CD4-positive, alpha-beta T cell treated with Interleukin-15 for 4 hours (primary cell): Measurements from ENCODE around the gene ELOF1.
"Not testable (repeated sequence)": the region's sequence is repeated elsewhere in the genome, so short reads cannot be mapped to it uniquely, and the experiment has no call there.

Source experiments
- DNase-seq: peaks from one replicate; pipeline ENCODE4 v3.0.0-alpha.2; 2020; ENCODE audit warnings: low spot score

Gene ELOF1

DNA sequence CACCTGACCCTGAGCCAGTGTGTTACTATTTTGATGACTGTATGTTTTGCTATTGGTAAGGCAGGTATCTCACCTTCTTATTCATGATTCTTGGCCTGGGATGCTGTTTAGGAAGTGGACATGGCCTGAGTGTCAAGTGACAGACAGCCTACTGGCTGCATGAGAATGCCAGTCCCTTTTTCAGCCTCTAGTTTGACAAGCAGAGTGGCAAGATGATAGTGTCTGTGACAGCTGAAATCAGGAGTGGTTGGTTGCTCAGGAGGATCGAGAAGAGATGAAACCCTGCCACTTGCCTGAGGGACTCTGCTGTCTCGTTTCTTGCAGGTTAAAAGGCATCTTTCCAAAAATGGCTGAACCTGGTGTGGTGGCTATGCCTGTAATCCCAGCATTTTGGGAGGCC is 7.1 kb upstream of the ELOF1 start:
- DNase-seq = no peak

DNA sequence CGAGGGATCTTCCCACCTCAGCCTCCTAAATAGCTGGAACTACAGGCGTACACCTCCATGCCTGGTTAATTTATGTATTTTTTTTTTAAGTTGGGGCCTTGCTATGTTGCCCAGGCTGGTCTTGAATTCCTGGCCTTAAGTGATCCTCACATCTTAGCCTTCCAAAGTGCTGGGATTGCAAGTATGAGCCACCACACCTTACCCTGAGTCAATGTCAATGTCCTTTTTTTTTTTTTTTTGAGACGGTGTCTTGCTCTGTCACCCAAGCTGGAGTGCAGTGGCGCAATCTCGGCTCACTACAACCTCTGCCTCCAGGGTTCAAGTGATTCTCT is 6.6 kb upstream of the ELOF1 start:
- DNase-seq = not testable (repeated sequence)

DNA sequence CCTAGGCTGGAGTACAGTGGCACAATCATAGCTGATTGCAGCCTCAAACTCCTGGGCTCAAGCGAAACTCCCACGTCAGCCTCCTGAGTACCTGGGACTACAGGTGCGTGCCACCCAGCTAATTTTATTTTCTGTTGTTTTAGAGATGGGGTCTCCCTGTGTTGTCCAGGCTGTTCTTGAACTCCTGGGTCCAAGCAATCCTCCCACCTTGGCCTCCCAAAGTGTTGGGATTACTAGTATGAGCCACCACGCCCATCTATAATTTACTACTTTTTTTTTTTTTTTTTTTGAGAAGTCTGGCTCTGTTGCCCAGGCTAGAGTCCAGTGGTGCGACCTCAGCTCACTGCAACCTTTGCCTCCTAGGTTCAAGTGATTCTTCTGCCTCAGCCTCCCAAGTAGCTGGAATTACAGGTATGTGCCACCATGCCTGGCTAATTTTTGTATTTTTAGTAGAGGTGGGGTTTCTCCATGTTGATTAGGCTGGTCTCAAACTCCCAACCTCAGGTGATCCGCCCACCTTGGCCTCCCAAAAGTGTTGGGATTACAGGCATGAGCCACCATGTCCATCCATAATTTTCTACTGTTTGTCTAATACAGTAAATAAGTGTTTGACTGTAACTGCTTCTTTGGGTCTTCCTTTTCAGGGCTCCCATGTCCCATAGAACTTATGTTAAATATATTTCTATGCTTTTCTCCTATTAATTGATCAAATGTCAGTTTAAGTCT is 5.2 kb upstream of the ELOF1 start:
- not testable (repeated sequence) for DNase-seq

DNA sequence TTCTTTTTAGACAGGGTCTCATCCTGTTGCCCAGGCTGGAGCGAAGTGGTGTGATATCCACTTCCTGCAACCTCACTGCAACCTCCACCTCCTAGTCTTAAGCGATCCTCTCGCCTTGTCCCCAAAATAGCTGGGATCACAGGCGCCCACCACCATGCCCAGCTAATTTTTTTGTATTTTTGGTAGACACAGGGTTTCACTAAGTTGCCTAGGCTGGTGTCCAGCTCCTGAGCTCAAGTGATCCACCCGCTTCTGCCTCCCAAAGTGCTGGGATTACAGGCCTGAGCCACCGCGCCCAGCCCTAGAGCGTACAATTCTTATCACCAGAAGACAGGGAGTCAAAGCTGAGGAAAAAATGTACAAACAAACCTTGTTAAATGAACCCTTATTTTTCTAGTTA is 4.5 kb upstream of the ELOF1 start:
- DNase-seq = no peak

DNA sequence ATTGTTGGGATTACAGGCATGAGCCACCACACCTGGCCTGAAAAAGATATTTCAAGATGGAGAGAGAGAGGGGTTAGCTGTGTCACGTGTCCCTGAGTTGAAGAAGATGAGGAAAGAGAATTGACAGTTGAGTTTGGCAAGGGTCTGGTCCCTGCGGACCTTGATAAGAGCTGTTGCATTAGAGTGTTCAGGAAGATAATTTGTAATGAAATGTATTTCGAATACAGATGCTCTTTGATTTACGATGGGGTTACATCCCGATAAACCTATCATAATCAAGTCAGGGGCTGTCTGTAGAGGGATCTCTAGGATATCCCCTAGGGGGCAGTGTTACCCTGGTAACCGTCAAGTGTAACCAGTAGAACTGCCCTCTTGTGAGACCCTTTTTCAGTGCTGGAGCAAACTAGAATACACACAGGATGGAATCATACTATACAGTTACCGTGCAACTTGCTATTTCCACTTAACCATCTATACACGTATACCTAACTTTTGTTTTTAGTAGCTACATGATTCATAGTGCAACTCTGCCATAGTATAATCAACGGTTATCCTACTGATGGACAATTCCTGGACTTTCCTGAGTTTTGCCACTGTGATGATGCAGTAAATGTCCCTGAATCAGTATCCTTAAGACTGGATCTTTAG is 1.5 kb upstream of the ELOF1 start:
- peak; percentile 80 for DNase-seq

DNA sequence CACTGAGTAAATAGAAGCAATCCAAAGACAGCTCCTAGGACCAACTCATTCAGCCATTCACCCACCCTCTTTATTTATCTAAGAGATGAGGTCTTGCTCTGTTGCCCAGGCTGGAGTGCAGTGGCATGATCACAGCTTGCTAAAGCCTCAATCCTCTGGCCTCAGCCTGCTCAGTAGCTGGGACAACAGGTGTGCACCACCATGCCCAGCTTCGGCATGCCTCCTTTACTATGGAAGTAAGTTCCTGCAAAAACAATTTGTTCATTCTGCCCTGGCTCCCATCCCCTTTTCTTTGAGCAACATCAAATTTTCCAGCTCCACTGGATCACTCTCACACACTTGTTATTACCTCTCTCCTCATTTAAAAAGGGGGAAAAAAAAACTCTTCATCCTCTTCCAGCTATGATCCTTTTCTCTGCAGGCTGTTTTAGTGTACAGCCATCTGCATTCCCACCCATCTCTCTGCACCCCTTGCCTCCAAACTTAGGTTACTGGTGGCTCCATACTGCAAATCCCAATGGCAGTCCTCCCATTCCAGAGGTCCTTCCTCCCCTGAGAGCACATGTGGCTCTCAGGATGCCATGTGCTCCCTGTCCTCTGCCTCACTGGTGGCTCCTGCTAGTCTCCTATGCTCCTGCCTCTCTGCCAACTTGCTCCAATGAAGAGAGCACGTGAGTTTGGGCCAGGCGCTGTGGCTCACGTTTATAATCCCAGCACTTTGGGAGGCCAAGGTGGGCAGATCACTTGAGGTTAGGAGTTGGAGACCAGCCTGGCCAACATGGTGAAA is 2.2 kb downstream of the ELOF1 start:
- DNase-seq = no peak

DNA sequence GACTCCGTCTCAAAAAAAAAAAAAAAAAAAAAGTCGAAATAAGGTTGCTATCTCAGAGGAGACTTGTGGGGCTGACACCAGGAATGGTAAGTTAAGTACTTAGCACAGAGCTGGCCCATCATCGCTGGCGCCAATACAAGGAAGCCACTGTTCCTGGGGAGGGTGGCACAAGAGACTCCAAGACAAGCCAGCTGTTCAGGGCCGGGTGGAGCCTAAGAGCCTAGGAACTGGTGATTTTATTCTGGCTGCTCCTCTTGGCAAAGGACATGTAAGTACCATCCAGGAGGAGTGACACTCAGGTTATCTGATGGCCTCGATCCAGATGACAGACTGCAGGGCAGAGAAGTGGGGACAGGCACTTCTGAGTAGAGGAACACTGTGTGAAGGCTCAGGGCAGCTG is 3.8 kb downstream of the ELOF1 start:
- no peak for DNase-seq

DNA sequence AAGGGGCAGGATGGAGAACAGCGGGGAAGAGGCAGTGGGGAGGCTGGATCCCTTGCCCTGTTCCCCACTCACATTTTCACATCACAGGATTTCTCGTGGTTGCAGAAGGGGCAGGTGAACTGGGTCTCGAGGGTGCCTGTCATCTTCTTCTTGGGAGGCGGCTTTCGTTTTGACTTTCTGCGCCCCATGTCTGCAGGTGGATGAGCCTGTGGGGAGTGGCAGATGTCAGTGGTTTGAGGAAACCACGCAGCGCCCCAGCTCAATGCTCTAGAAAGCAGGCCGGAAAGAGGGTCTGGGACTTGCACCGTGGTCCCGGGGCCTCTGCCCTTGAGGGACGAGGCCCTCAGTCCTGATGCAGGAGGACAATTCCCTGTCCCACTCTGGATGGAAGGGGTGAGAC is 4.9 kb downstream of the ELOF1 start:
- DNase-seq = no peak

DNA sequence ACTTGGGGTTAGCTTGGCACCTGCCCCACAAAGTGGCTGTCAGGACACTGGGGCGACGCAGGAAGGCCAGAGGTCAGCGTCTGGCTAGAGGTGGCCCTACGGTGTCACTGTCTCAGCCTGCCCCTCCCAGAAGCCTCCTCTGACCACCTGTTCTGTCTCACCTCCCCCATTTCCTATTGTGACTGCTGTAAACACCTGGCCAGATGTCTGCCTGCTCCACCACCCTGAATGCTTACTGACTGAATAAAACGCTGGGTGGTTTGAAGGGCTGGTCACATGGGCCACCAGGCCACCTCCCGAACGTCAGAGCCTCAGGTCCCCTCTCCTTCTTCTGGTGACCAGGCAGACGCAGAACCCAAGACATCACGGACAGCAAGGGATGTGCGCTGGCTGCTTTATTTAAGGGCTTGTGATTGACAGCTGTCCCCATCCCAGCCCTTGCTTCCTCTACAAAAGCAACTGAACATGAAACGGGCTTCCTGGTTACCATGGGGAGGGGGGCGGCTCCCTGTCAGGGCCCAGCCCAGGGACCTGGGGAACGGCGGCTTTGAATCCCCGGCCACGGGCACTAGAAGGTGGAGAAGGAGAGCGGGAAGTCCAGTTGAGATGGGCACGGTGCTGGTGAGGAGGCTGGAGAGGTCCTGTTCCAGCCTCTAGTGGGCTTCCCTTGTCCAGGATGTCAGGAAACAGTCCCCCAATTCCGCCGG is 6.2 kb downstream of the ELOF1 start:
- DNase-seq = no peak

DNA sequence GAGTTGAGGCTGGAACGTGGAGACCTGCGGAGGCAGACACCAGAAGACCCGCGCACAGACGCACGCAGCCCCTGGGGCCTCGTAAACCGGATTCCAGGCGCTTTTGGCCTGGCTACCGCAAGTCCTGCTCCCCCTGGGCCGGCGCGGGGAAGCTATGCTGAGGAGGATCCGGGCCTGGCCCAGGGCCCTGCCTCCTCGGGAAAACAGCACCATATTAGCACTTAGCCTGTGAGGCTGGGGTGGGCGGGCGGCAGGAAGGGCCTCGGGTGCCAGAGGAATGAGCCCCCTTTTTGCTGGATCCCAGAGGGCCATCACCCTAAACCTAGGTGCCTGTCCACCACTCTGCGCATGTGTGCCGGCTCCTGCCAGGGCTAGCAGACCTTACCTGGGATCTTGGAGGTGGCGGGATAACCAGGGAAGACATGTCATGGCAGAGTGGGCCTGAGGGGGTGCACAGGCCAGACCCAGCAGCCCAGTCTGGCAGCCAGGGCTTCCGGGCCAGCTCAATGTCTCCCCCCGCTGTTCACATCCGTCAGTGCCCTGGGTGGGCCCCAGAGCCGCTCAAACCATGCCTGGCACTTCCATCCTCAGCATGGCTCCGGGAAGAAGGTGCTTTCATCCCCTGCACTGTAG is 7.3 kb downstream of the ELOF1 start:
- no peak for DNase-seq

DNA sequence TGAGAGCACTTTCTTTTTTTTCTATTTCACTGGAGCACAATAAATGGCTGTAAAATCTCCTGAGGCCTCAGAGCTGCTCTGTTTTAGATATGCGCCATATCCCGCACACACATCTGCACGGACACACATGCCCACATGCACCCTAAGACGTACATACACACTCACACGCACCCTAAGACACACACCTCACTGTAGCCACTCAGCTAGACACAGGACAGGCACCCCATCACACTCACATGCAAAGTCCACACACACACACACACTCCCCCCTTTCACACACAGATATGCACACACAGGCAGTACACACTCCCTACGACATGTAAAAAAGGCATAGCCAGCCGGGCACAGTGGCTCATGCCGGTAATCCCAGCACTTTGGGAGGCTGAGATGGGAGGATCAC is 8.8 kb downstream of the ELOF1 start:
- DNase-seq = no peak

DNA sequence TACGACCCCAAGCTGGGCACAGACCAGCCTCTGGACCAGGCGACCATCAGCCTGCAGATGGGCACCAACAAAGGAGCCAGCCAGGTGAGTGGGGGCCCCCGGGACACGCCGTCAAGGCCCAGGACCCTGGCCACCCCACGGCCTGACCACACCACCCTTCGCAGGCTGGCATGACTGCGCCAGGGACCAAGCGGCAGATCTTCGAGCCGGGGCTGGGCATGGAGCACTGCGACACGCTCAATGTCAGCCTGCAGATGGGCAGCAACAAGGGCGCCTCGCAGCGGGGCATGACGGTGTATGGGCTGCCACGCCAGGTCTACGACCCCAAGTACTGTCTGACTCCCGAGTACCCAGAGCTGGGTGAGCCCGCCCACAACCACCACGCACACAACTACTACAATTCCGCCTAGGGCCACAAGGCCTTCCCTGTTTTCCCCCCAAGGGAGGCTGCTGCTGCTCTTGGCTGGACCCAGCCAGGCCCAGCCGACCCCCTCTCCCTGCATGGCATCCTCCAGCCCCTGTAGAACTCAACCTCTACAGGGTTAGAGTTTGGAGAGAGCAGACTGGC is 9.6 kb downstream of the ELOF1 start:
- DNase-seq = no peak

DNA sequence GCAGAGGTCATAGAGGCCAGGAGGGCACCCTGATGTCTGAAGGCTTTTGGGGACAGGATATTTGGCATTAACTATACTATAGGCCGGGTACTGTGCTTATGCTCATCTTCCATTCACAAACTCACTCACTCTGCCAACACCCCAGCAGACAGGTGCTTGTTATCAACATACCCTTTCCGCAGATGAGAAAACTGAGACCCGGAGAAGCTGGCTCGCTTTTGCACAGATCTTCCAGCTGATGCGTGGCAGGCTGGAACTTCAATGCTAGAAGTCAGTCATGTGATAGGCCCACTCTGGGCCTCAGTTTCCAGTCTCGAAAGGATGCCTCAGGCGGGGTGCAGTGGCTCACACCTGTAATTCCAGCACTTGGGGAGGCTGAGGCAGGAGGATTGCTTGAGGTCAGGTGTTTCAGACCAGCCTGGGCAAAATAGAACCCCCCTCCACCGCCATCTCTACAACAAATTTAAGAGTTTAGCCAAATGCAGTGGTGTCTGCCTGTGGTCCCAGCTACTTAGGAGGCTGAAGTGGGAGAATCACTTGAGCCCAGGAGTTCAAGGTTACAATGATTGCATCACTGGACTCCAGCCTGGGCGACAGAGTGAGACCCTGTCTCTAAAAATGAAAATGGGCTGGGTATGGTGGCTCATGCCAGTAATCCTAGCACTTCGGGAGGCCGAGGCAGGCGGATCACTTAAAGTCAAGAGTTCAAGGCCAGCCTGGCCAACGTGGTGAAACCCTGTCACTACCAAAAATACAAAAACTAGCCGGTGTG is 10.9 kb downstream of the ELOF1 start:
- DNase-seq = no peak

DNA sequence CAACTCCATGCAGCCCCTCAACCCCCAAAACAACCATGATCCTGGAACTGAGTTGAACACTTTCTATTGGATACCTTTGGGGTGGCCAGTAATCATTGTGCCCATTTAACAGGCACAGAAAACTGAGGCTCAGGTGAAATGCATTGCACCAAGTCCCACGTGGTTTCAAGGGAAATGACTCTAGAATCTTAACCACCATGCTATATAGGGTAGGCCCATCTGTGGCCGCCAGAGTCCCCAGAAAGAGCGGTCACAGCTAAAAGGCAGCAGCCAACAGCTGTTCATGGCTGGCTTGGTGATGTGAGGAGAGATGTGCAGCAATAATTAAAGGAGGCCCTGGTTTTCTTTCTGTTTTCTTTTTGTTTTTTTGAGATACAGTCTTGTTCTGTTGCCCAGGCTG is 17.8 kb downstream of the ELOF1 start:
- DNase-seq = no peak

DNA sequence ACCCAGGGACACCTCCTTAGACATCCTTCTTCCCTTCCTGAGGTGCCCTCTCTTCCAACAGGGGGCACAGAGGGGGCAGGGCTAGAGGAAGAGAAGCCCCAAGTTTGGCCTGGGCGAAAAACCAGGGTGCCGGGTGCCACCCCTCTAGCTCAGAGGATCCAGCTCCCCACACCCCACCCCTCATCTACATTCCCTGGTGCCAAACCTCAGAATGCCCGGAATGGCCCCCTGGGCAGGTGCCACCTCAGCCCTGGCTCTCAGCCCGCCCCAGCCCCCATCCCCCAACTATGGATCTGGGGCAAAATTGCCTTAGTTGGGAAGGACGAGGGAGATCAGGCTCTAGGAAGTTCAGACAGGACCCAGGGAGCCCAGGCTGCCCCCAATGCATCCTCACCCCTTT is 18.4 kb downstream of the ELOF1 start:
- no peak for DNase-seq

DNA sequence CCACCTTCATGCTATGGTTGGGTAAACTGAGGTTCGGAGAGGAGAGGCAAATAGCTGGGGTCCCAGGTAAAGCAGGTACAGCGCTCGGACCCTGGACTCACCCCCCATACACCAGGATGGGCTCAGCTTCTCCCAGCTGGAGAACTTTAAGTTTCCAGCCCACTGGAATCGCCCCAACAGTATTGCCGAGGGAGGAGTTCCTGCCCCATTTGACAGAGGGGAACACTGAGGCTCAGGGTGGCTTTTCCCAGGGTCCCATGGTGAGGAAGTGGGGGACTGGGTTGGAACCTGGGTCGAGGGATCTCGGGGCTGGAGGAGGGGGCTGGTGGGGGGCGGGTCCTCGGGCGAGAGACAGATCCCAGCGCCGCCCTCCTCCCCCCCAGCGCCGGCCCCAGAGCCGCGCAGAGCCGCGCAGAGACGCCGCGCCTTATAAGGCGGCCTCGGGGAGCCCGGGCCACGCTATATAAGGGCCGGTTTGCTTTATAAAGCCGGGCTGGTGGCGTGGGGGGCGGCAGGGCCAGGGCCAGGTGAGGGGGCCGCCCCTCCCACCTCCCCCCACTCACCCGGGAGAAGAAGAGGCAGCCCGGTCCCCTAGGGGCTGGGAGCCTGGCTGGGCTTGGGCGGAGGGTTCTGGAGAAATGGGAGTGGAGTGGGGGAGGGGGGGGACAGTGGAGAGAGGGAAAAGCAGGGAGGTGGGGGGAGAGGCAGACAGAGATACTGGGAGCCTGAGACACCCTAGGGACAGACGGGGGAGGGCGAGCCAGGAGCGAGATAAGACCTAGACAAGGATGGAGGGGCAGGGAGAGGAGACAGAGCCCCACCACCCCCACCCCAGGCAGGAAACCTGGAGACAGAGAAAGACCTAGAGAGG is 19.3 kb downstream of the ELOF1 start:
- DNase-seq = no peak

DNA sequence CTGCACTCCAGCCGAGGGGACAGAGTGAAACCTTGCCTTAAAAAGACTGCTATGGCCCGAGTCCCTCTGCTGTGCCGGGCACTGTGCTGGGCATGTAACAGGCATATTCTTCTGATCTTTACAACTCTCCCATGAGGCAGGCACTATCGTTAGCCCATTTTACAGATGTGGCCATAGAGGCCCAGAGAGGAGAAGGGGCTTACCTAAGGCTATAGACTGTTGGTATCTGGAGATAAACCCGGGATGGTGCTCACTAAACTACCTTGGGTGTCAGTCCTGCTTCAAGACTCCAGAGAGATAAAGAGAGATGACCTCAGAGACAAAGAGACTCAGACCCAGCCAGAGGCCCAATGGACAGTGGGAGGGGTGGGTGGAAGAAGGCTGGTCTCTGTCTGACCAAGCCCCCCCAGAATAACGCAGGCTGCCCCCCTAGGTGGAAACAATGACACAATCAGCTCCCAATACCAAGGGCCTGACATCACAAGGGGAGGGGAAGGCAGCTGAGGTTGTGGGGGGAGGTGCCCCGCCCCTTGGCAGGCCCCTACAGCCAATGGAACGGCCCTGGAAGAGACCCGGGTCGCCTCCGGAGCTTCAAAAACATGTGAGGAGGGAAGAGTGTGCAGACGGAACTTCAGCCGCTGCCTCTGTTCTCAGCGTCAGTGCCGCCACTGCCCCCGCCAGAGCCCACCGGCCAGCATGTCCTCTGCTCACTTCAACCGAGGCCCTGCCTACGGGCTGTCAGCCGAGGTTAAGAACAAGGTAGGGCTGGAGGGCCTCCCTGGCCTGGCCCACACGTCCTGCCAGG is 20.6 kb downstream of the ELOF1 start, which contains the start of gene CNN1:
CNN1 (plus strand) TSS at position 620 of the 805 bp plus-strand sequence; CDS start at position 697, 77 bp downstream.
- no peak for DNase-seq

DNA sequence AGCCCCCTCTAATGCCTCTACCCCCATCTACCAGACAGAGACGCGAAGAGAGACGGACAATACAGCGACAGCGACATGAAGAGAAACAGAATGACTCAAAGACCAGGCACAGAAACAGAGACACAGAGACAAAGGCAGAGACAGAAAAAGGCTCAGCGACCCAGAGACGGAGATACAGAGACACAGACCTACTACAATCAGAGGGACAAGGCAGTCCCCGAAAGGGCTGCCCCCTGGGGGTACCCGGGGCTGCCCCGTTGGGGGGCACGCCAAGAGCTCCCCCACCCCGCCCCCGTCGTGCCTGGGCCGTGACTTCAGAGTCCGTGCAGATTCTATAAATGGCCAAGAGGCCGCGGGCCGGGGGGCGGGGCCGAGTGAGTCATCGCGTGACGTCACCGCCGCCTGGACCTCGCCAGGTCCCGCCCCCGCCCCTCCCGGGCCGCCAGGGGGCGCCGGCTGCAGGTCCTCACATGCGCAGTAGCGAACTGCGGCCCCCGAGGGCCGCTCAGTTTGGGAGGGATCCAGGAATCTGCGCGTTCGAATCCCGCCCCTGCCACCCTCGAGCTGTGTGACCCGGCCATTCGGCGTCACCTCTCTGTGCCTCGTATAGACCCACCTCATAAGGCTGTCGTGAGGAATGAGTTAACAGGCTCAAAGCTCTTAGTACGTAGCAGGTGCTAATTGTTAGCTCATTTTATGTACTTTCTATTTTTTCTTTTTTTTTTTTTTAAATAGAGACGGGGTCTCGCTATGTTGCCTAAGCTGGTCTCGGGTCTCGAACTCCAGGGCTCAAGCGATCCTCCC is 23.0 kb downstream of the ELOF1 start:
- peak; percentile 80 for DNase-seq
